SK-N-SH (cell line): Measurements from ENCODE around the gene NXF3.

Experiments
- CTCF ChIP-seq: fragments of 200-600 bp; sonication (generic); IDR thresholded peaks from 2 replicates; pipeline ENCODE4 v1.6.1; 2017; ENCODE audit warnings: antibody characterized with exemption, mild to moderate bottlenecking, moderate library complexity
- EZH2phosphoT487 ChIP-seq: fragments of 200-600 bp; sonication (generic); IDR thresholded peaks from 2 replicates; pipeline ENCODE4 v1.6.1; 2017; ENCODE audit warnings: low read depth, mixed run types, mild to moderate bottlenecking, antibody characterized with exemption, moderate library complexity, borderline replicate concordance
- GABPA ChIP-seq: IDR thresholded peaks from 2 replicates; pipeline ENCODE4 v1.4.0; 2012; ENCODE audit warnings: low read depth, mild to moderate bottlenecking
- RAD21 ChIP-seq: IDR thresholded peaks from 2 replicates; pipeline ENCODE4 v1.6.1; 2012; ENCODE audit warnings: mild to moderate bottlenecking, low read length
- RCOR1 ChIP-seq: fragments of 150-350 bp; IDR thresholded peaks from 2 replicates; pipeline ENCODE4 v1.6.1; 2017; ENCODE audit warnings: antibody characterized with exemption, low read length
- TAF1 ChIP-seq: IDR thresholded peaks from 2 replicates; pipeline ENCODE4 v1.6.1; 2012; ENCODE audit warnings: low read depth, mild to moderate bottlenecking, low read length, moderate library complexity, borderline replicate concordance

- TF ChIP-seq GABPA = no peak
- no peak for TF ChIP-seq CTCF
- no peak for TF ChIP-seq TAF1
- TF ChIP-seq RAD21 = no peak
- TF ChIP-seq RCOR1 = no peak
- TF ChIP-seq EZH2phosphoT487 = no peak
These were observed 31.3 kb upstream of the NXF3 start for GRCh38 chrX:103124284-103124683.
